Mucosa of stomach (tissue), 1 donor: Measurements from ENCODE around the gene RIPOR2.
"Not testable (repeated sequence)": the region's sequence is repeated elsewhere in the genome, so short reads cannot be mapped to it uniquely, and the experiment has no call there.

Experiments used
- H3K27me3 ChIP-seq: one replicate; pipeline ENCODE4 v1.7.0; 2013; ENCODE audit warnings: mild to moderate bottlenecking, low read length; ENCODE audit not compliant: control insufficient read depth, insufficient read depth
- H3K36me3 ChIP-seq: one replicate; pipeline ENCODE4 v1.7.0; 2013; ENCODE audit warnings: low read length; ENCODE audit not compliant: control insufficient read depth, insufficient read depth
- H3K4me1 ChIP-seq: one replicate; pipeline ENCODE4 v1.7.0; 2013; ENCODE audit warnings: mild to moderate bottlenecking, low read length; ENCODE audit not compliant: control insufficient read depth, insufficient read depth
- H3K4me3 ChIP-seq: one replicate; pipeline ENCODE4 v1.7.0; 2013; ENCODE audit warnings: low read length
- H3K9ac ChIP-seq: one replicate; pipeline ENCODE4 v1.7.0; 2013; ENCODE audit warnings: mild to moderate bottlenecking, low read length, moderate library complexity
- H3K9me3 ChIP-seq: one replicate; pipeline ENCODE4 v1.7.0; 2013; ENCODE audit warnings: mild to moderate bottlenecking, low read length, moderate library complexity; ENCODE audit not compliant: control insufficient read depth
- donor health status: Pancreatic carcinoma.

The RIPOR2 gene

GRCh38 chr6:24765968-24766367, 169.8 kb downstream of the RIPOR2 start:
- not testable (repeated sequence) for H3K9me3 ChIP-seq, H3K27me3 ChIP-seq, H3K4me3 ChIP-seq, H3K9ac ChIP-seq, H3K36me3 ChIP-seq
- peaks cover 23% of the 10 kb centered on the region for H3K4me1 ChIP-seq

DNA sequence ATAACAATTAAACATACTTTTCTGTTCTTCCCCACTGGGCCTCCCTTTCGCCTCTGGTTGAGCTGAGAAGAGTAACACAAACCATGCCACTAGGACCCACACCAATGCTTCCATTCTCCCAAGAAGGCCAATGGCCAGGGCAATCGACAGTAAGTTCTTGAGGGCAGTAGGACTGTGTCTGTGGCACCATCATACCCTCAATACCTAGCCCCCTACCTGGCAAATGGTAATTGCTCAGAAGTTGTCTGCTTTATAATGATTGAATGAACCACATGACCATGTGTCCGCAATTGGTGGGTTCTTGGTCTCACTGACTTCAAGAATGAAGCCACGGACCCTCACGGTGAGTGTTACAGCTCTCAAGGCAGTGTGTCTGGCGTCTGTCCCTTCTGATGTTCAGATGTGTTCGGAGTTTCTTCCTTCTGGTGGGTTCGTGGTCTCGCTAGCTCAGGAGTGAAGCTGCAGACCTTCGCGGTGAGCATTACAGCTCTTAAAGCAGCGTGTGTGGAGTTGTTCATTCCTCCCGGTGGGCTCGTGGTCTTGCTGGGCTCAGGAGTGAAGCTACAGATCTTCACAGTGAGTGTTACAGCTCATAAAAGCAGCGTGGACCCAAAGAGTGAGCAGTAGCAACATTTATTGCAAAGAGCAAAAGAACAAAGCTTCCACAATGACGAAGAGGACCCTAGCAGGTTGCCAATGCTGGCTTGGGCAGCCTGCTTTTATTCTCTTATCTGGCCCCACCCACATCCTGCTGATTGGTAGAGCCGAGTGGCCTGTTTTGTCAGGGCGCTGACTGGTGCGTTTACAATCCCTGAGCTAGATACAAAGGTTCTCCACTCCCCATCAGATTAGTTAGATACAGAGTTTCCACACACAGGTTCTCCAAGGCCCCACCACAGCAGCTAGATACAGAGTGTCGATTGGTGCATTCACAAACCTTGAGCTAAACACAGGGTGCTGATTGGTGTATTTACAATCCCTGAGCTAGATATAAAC, 170.6 kb downstream of the RIPOR2 start:
- not testable (repeated sequence) for H3K9me3 ChIP-seq, H3K27me3 ChIP-seq, H3K36me3 ChIP-seq, H3K9ac ChIP-seq, H3K4me3 ChIP-seq
- H3K4me1 ChIP-seq: peaks cover 23% of the 10 kb centered on the region

DNA sequence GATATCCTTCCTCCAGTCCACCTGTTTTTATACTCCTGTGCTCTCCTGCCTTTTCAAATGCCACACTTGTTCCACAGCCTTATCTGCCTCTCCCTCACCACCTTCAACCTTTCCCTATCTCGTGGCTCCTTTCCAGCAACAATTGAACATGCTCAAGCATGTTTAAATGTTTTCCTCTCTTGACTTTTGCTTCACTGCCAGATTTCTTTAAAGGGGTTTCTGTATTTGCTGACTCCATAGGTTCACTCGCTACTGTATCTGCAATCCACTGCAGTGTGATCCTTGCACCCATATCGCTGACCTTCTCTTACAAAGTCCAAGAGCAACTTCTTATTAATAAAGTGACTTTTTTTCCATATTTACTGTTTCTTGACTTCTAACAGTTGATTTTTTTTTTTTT, 172.2 kb downstream of the RIPOR2 start:
- no peaks in the 10 kb centered on the region for H3K36me3 ChIP-seq
- peaks cover 23% of the 10 kb centered on the region for H3K4me1 ChIP-seq
- H3K27me3 ChIP-seq: no peaks in the 10 kb centered on the region
- no peak overlapping the region for H3K9ac ChIP-seq
- no peaks in the 10 kb centered on the region for H3K9me3 ChIP-seq
- H3K4me3 ChIP-seq: no peak overlapping the region

GRCh38 chr6:24761851-24762250, 173.9 kb downstream of the RIPOR2 start:
- no peak overlapping the region for H3K9ac ChIP-seq
- no peaks in the 10 kb centered on the region for H3K9me3 ChIP-seq
- no peak overlapping the region for H3K4me3 ChIP-seq
- peaks cover 23% of the 10 kb centered on the region for H3K4me1 ChIP-seq
- no peaks in the 10 kb centered on the region for H3K27me3 ChIP-seq
- no peaks in the 10 kb centered on the region for H3K36me3 ChIP-seq

- Histone ChIP-seq H3K9ac (no peak overlapping the region), H3K9me3 (no peaks in the 10 kb centered on the region), H3K4me3 (no peak overlapping the region)
Observed at GRCh38 chr6:24761193-24761835, 174.4 kb downstream of the RIPOR2 start.

DNA sequence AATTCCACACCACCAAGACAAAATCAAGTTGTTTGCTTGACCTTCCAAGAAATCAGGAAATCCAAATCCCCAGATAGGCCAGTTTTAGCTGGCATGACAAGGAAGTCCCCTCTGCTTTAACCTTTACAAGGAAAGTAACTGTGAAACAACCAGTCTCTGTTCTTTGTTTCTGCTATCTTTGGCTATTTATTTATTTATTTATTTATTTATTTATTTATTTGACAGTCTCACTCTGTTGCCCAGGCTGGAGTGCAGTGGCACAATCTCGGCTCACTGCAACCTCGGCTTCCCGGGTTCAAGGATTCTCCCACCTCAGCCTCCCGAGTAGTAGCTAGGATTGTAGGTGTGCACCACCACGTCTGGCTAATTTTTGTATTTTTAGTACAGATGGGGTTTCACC, 175.6 kb downstream of the RIPOR2 start:
- no peaks in the 10 kb centered on the region for H3K9me3 ChIP-seq
- H3K4me3 ChIP-seq: no peak overlapping the region
- no peaks in the 10 kb centered on the region for H3K27me3 ChIP-seq
- H3K36me3 ChIP-seq: no peaks in the 10 kb centered on the region
- H3K9ac ChIP-seq: no peak overlapping the region
- H3K4me1 ChIP-seq: peaks cover 20% of the 10 kb centered on the region

More at GRCh38 chr6:24761193-24761835, 174.4 kb downstream of the RIPOR2 start:
- Histone ChIP-seq H3K36me3 (no peaks in the 10 kb centered on the region), H3K4me1 (peaks cover 21% of the 10 kb centered on the region), H3K27me3 (no peaks in the 10 kb centered on the region)

GRCh38 chr6:24759718-24760117, 176.0 kb downstream of the RIPOR2 start:
- Histone ChIP-seq H3K9ac (no peak overlapping the region), H3K9me3 (no peaks in the 10 kb centered on the region), H3K36me3 (no peaks in the 10 kb centered on the region), H3K4me3 (no peak overlapping the region), H3K27me3 (no peaks in the 10 kb centered on the region), H3K4me1 (peaks cover 16% of the 10 kb centered on the region)

- no peak overlapping the region for H3K4me3 ChIP-seq
- no peaks in the 10 kb centered on the region for H3K36me3 ChIP-seq
- no peak overlapping the region for H3K9ac ChIP-seq
Observed at GRCh38 chr6:24757611-24758010, 178.1 kb downstream of the RIPOR2 start.

GRCh38 chr6:24755279-24755678, 180.5 kb downstream of the RIPOR2 start:
- no peaks in the 10 kb centered on the region for H3K9me3 ChIP-seq
- H3K4me1 ChIP-seq: peaks cover 4% of the 10 kb centered on the region
- H3K9ac ChIP-seq: no peak overlapping the region
- H3K27me3 ChIP-seq: no peaks in the 10 kb centered on the region
- no peak overlapping the region for H3K4me3 ChIP-seq
- no peaks in the 10 kb centered on the region for H3K36me3 ChIP-seq

More at GRCh38 chr6:24757611-24758010, 178.1 kb downstream of the RIPOR2 start:
- Histone ChIP-seq H3K27me3 (no peaks in the 10 kb centered on the region), H3K9me3 (no peaks in the 10 kb centered on the region), H3K4me1 (peaks cover 4% of the 10 kb centered on the region)

GRCh38 chr6:24754378-24754777, 181.4 kb downstream of the RIPOR2 start:
- H3K9ac ChIP-seq, H3K4me1 ChIP-seq, H3K9me3 ChIP-seq, H3K4me3 ChIP-seq, H3K36me3 ChIP-seq, H3K27me3 ChIP-seq: not testable (repeated sequence)
